ENCODE data around the gene KCNC3. TPM values are rescaled to one million over a fixed set of nuclear protein-coding genes. Genes with fewer than 3 reads are reported as not detected.

KCNC3 gene
- total RNA-seq, 2 experiments from 2014 or later: 7.4 to 23.4 TPM

GRCh38 chr19:50303558-50303957 lies 25.6 kb downstream of the KCNC3 start:
- no peaks in the 10 kb centered on the region for H3K9me3 ChIP-seq (ENCODE audit: low read length)
- POLR2A ChIA-PET: no interaction called here

GRCh38 chr19:50301607-50301971 lies 27.6 kb downstream of the KCNC3 start:
- no peak overlapping the region for H3K4me2 ChIP-seq (ENCODE audit: low read length)
- no peak overlapping the region for H3K27ac ChIP-seq (ENCODE audit: low read depth, low read length, poor library complexity, severe bottlenecking)
- no peak for TF ChIP-seq EZH2phosphoT487 (IDR thresholded peaks at IDR 0.05; ENCODE audit: borderline replicate concordance, low read depth, low read length)
- no peak for TF ChIP-seq CTCF (conservative IDR thresholded peaks at IDR 0.05; ENCODE audit: low read length)
- no TSS peak for BruUV-seq (replicated peaks)
- no peaks in the 10 kb centered on the region for H3K9me3 ChIP-seq (ENCODE audit: low read length)
- ChIA-PET POLR2A (no interaction called here), CTCF (ENCODE audit: unreplicated experiment) (no interaction called here)
- no peaks in the 10 kb centered on the region for H3K9me2 ChIP-seq (ENCODE audit: insufficient read depth, low read length)
- no peaks in the 10 kb centered on the region for H3K4me1 ChIP-seq (ENCODE audit: insufficient read depth, low read length, poor library complexity, severe bottlenecking)
- H3K79me2 ChIP-seq (ENCODE audit: insufficient read depth, low read depth, low read length): no peaks in the 10 kb centered on the region
- H3K36me3 ChIP-seq (ENCODE audit: insufficient read depth, low read length): no peaks in the 10 kb centered on the region
- H4K20me1 ChIP-seq (ENCODE audit: insufficient read depth, low read length): no peaks in the 10 kb centered on the region
- no peak for DNase-seq (ENCODE audit: low spot score)
- intact Hi-C loops (cut with micrococcal nuclease; ENCODE audit: unreplicated experiment): no loop called here
- H2AFZ ChIP-seq (ENCODE audit: low read length): no peak overlapping the region
- no peak overlapping the region for H3K4me3 ChIP-seq (ENCODE audit: low read depth, low read length, poor library complexity, severe bottlenecking)

More at GRCh38 chr19:50303558-50303957, 25.6 kb downstream of the KCNC3 start:
- no TSS peak for BruUV-seq (replicated peaks)
- H3K4me1 ChIP-seq (ENCODE audit: insufficient read depth, low read length, poor library complexity, severe bottlenecking): peaks cover 4% of the 10 kb centered on the region
- no peak overlapping the region for H3K4me2 ChIP-seq (ENCODE audit: low read length)
- intact Hi-C loops (cut with micrococcal nuclease; ENCODE audit: unreplicated experiment): no loop called here
- no peaks in the 10 kb centered on the region for H4K20me1 ChIP-seq (ENCODE audit: insufficient read depth, low read length)
- H3K4me3 ChIP-seq (ENCODE audit: low read depth, low read length, poor library complexity, severe bottlenecking): no peak overlapping the region
- no peaks in the 10 kb centered on the region for H3K9me2 ChIP-seq (ENCODE audit: insufficient read depth, low read length)
- H2AFZ ChIP-seq (ENCODE audit: low read length): no peak overlapping the region
- CTCF ChIA-PET (ENCODE audit: unreplicated experiment): no interaction called here
- DNase-seq (ENCODE audit: low spot score): no peak
- TF ChIP-seq CTCF (conservative IDR thresholded peaks at IDR 0.05; ENCODE audit: low read length) (no peak), EZH2phosphoT487 (IDR thresholded peaks at IDR 0.05; ENCODE audit: borderline replicate concordance, low read depth, low read length) (no peak)
- H3K36me3 ChIP-seq (ENCODE audit: insufficient read depth, low read length): no peaks in the 10 kb centered on the region
- no peaks in the 10 kb centered on the region for H3K79me2 ChIP-seq (ENCODE audit: insufficient read depth, low read depth, low read length)
- H3K27ac ChIP-seq (ENCODE audit: low read depth, low read length, poor library complexity, severe bottlenecking): no peak overlapping the region

- Histone ChIP-seq H3K36me3 (ENCODE audit: insufficient read depth, low read length) (no peaks in the 10 kb centered on the region), H3K79me2 (ENCODE audit: insufficient read depth, low read depth, low read length) (no peaks in the 10 kb centered on the region), H2AFZ (ENCODE audit: low read length) (no peak overlapping the region), H4K20me1 (ENCODE audit: insufficient read depth, low read length) (no peaks in the 10 kb centered on the region), H3K27ac (ENCODE audit: low read depth, low read length, poor library complexity, severe bottlenecking) (no peak overlapping the region), H3K4me1 (ENCODE audit: insufficient read depth, low read length, poor library complexity, severe bottlenecking) (no peaks in the 10 kb centered on the region), H3K4me3 (ENCODE audit: low read depth, low read length, poor library complexity, severe bottlenecking) (no peak overlapping the region), H3K9me2 (ENCODE audit: insufficient read depth, low read length) (no peaks in the 10 kb centered on the region), H3K4me2 (ENCODE audit: low read length) (no peak overlapping the region), H3K9me3 (ENCODE audit: low read length) (no peaks in the 10 kb centered on the region)
- ChIA-PET CTCF (ENCODE audit: unreplicated experiment) (no interaction called here), POLR2A (interaction anchor here (0.6 kb wide), 1 partner anchor 552 kb away, joined by 3 read pairs; no protein-coding TSS in a partner anchor)
- no peak for TF ChIP-seq EZH2phosphoT487 (IDR thresholded peaks at IDR 0.05; ENCODE audit: borderline replicate concordance, low read depth, low read length)
- TF ChIP-seq CTCF (conservative IDR thresholded peaks at IDR 0.05; ENCODE audit: low read length): no peak
- no TSS peak for BruUV-seq (replicated peaks)
- intact Hi-C loops (cut with micrococcal nuclease; ENCODE audit: unreplicated experiment): no loop called here
- DNase-seq (ENCODE audit: low spot score): no peak
Measured at GRCh38 chr19:50300814-50301606, 28.2 kb downstream of the KCNC3 start.
